GM19452 (cell line): ENCODE data around the gene CNGB1.
"Not testable (repeated sequence)": the region's sequence is repeated elsewhere in the genome, so short reads cannot be mapped to it uniquely, and the experiment has no call there.

Source experiments
- ATAC-seq: cut with Tn5 transposase; IDR thresholded peaks from one replicate; pipeline ENCODE4 v1.9.1; 2021; ENCODE audit not compliant: unreplicated experiment

CNGB1 gene

GRCh38 chr16:57837305-57838125 lies 133.4 kb downstream of the CNGB1 start:
- ATAC-seq, result no peak

DNA sequence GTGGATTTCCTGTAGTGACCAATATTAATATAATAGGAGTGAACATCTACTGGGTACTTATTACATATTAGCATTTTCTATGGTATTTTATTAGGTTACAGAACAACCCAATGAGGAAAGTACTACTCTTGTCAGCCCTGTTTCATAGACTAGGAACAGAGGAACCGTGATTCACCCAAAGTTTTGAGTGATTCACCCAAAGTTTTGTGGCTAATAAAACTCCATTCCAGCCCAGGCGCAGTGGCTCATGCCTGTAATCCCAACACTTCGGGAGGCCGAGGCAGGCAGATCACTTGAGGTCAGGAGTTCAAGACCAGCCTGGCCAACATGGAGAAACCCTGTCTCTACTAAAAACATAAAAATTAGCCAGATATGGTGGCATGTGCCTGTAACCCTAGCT lies 135.5 kb downstream of the CNGB1 start:
- not testable (repeated sequence) for ATAC-seq

GRCh38 chr16:57834936-57835335 lies 136.0 kb downstream of the CNGB1 start:
- ATAC-seq, result no peak
